K562 (cell line): Measurements from ENCODE around the gene PLA2G2C. TPM values are rescaled to one million over a fixed set of nuclear protein-coding genes. Genes with fewer than 3 reads are reported as not detected.

Experiments used
- ATAC-seq: fragments of 200-7000 bp; cut with Tn5 transposase; 3 replicates; pipeline ENCODE4 v1.9.1; 2020; ENCODE audit warnings: moderate library complexity
- BruUV-seq: library from RNA; stranded (reverse); fragments of 400-500 nt; replicated peaks from 2 replicates; lab custom pipeline; 2021; lab: Mats Ljungman, UMichigan
- CTCF ChIA-PET: fragments of 300-600 bp; formaldehyde crosslinking; extraction: SDS; loops from one replicate; lab custom pipeline; 2021; ENCODE audit warnings: low intra/inter-chr PET ratio; lab: Yijun Ruan, JAX
- POLR2A ChIA-PET: fragments of 300-600, 350-650 bp; sonication (Branson Sonifier 250); formaldehyde crosslinking; extraction: SDS; loops from one replicate; lab custom pipeline; 2021; ENCODE audit warnings: antibody characterized with exemption, inconsistent platforms; lab: Yijun Ruan, JAX
- DNase-seq, 4 experiments: peaks; one replicate each; pipeline versions ENCODE4 v3.0.0 to v3.0.0-alpha.2; 2011 to 2018; ENCODE audit warnings: low spot score in 3 of 4, mixed read lengths in 3 of 4; ENCODE audit errors: extremely low read depth in 1 of 4
- FAIRE-seq: peaks from 2 replicates; lab custom pipeline; 2011; peaks lifted over from hg19 to GRCh38; lab: Jason Lieb, UNC
- H2AFZ ChIP-seq: 2 replicates; pipeline ENCODE4 v1.6.0; 2011; ENCODE audit warnings: low read depth, low read length, control low read depth, inconsistent platforms
- H3K27ac ChIP-seq: fragments of 200-600 bp; 3 replicates; pipeline ENCODE4 v1.8.0; 2011; ENCODE audit warnings: low read depth, mild to moderate bottlenecking, control low read depth, inconsistent platforms, low read length, moderate library complexity, mixed read lengths; ENCODE audit errors: extremely low read depth
- H3K27me3 ChIP-seq, 2 experiments: fragments of 300-600 bp in 1 of 2; 2 replicates in 1 of 2; 3 replicates in 1 of 2; pipeline versions ENCODE4 v1.6.0 to v1.8.0; 2011; ENCODE audit warnings: inconsistent platforms in 2 of 2, low read length in 2 of 2, mild to moderate bottlenecking in 1 of 2, mixed read lengths in 1 of 2, moderate library complexity in 1 of 2; ENCODE audit not compliant: control insufficient read depth in 2 of 2, insufficient read depth in 2 of 2
- H3K36me3 ChIP-seq: fragments of 300-600 bp; 3 replicates; pipeline ENCODE4 v1.8.0; 2011; ENCODE audit warnings: mild to moderate bottlenecking, low read length, inconsistent platforms; ENCODE audit not compliant: control insufficient read depth, insufficient read depth
- H3K4me1 ChIP-seq, 2 experiments: fragments of 200-600 bp in 1 of 2; replicated peaks in 1 of 2; 2 replicates in 1 of 2; 3 replicates in 1 of 2; pipeline versions ENCODE4 v1.5.1 to v1.8.0; 2011; ENCODE audit warnings: inconsistent platforms in 2 of 2, low read length in 2 of 2, mild to moderate bottlenecking in 1 of 2, mixed read lengths in 1 of 2, moderate library complexity in 1 of 2; ENCODE audit not compliant: control insufficient read depth in 2 of 2, insufficient read depth in 2 of 2
- H3K4me2 ChIP-seq: 2 replicates; pipeline ENCODE4 v1.6.1; 2011; ENCODE audit warnings: low read length, control low read depth, inconsistent platforms, mixed read lengths; ENCODE audit not compliant: insufficient read depth
- H3K4me3 ChIP-seq: fragments of 200-600 bp; sonication (generic), shearing (Covaris generic); 2 replicates; pipeline ENCODE4 v1.5.1; 2016; ENCODE audit warnings: control low read depth, inconsistent platforms
- H3K79me2 ChIP-seq: fragments of 200-600 bp; 3 replicates; pipeline ENCODE4 v1.8.0; 2011; ENCODE audit warnings: low read length, inconsistent platforms; ENCODE audit not compliant: control insufficient read depth, insufficient read depth
- H3K9ac ChIP-seq, 2 experiments: 2 replicates each; pipeline versions ENCODE4 v1.6.0 to v1.6.1; 2011; ENCODE audit warnings: low read depth in 2 of 2, low read length in 2 of 2, control low read depth in 1 of 2, inconsistent platforms in 1 of 2, mild to moderate bottlenecking in 1 of 2, mixed read lengths in 1 of 2; ENCODE audit not compliant: insufficient read depth in 1 of 2
- H3K9me1 ChIP-seq: one replicate; pipeline ENCODE4 v1.6.0; 2011; ENCODE audit warnings: inconsistent platforms, mild to moderate bottlenecking, low read length, moderate library complexity; ENCODE audit not compliant: control insufficient read depth, insufficient read depth
- H3K9me3 ChIP-seq: replicated peaks from 2 replicates; pipeline ENCODE4 v1.5.1; 2011; ENCODE audit warnings: low read depth, low read length, inconsistent platforms; ENCODE audit not compliant: control insufficient read depth, insufficient read depth
- H4K20me1 ChIP-seq: replicated peaks from 2 replicates; pipeline ENCODE4 v1.6.1; 2011; ENCODE audit warnings: low read length, inconsistent platforms, mixed read lengths; ENCODE audit not compliant: control insufficient read depth, insufficient read depth
- CAMTA2 ChIP-seq: fragments of 250-450 bp; sonication (Bioruptor Pico); conservative IDR thresholded peaks from 2 replicates; pipeline ENCODE4 v1.5.1; 2022
- GATA2 ChIP-seq: sonication (generic); formaldehyde crosslinking; IDR thresholded peaks from 2 replicates; pipeline ENCODE4 v1.4.0; 2020; ENCODE audit warnings: mild to moderate bottlenecking, missing genetic modification reagents
- L3MBTL2 ChIP-seq: fragments of 450-650 bp; IDR thresholded peaks from 2 replicates; pipeline ENCODE4 v1.6.1; 2016; ENCODE audit warnings: mild to moderate bottlenecking, moderate library complexity
- ZC3H8 ChIP-seq: fragments of 450-650 bp; IDR thresholded peaks from 2 replicates; pipeline ENCODE4 v1.6.1; 2017
- ZNF384 ChIP-seq: IDR thresholded peaks from 2 replicates; pipeline ENCODE4 v1.6.1; 2012; ENCODE audit warnings: low read depth, low read length, improper control_type of control experiment
- WGBS: fragments of 100-300 bp; shearing (Covaris generic); methylation state at CpG from one replicate; pipeline ENCODE4 v1.1.6; 2016; ENCODE audit warnings: low coverage, mixed read lengths; ENCODE audit not compliant: insufficient coverage; ENCODE audit errors: missing lambda C conversion rate; 5-methylcytosine and 5-hydroxymethylcytosine counted together
- in situ Hi-C: fragments of 300-500 bp; cut with MboI; formaldehyde crosslinking; loops from 4 replicates; pipeline ENCODE4 v1.15.0; 2018; ENCODE audit warnings: inconsistent platforms, mixed read lengths
- intact Hi-C: fragments of 100-400 bp; cut with micrococcal nuclease; formaldehyde crosslinking; loops from 2 replicates; pipeline ENCODE4 v1.14.2; 2022
- polyA plus RNA-seq, 8 experiments: library from polyadenylated mRNA; depleted of rRNA in 4 of 8; stranded (reverse) in 5 of 8; unstranded in 3 of 8; fragments of >200 nt; fragmentation: Nextera tagmentation in 2 of 8; fragmentation: Illumina TruSeq in 1 of 8; extraction: Ambion mirVana in 2 of 8; extraction: Trizol in 1 of 8; gene quantifications; 2 replicates each; pipeline versions ENCODE4 v1.2.1 to v1.2.3, GENCODE V29; 2011 to 2014; ENCODE audit warnings: inconsistent platforms in 1 of 8, missing spikeins in 1 of 8
- total RNA-seq, 7 experiments: library from RNA; depleted of rRNA in 6 of 7; stranded (reverse); fragments of >200 nt in 6 of 7; fragmentation: Illumina TruSeq in 2 of 7; extraction: Trizol in 2 of 7; gene quantifications; 2 replicates each; pipeline versions ENCODE4 v1.2.1 to v1.2.3, GENCODE V29; 2011 to 2021; ENCODE audit warnings: low replicate concordance in 1 of 7
- TF ChIP-seq, protein P1 (sequence below): fragments of 250-450 bp; sonication (Bioruptor Pico); IDR thresholded peaks from 2 replicates; pipeline ENCODE4 v1.4.0; 2020

The PLA2G2C gene
- total and polyA plus RNA-seq, 9 of the 15 experiments (the other 6 are each of a cell fraction or from before 2014, with no cell fraction given): 0.14 to 0.49 (median 0.21) TPM

DNA sequence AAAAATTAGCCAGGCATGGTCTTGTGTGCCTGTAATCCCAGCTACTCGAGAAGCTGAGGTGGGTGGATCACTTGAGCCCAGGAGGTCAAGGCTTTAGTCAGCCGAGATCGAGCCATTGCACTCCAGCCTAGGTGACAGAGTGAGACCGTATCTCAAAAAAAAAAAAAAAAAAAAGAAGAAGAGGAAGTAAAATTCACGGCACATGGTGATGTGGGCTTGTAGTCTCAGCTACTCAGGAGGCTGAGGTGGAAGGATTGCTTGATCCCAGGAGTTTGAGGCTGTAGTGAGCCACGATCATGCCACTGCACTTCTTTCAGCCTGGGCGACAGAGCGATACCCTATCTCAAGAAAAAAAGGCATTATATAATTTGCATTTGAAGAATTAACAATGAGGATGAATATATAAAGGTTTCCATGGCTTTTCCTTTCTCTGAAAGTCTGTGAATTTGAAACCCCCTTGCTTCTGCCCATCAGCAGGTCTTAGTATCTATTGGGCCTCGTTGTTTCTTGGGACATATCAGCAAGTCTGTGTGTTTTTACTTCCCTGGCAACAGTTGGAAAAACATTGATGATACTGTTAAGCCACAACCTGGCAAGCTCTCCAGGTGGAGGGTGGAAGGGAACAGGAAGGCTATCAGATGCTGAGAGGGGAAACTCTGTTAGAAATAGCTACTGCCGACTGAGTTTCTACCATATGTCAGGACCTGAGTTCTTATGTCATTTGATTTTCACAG, 62.4 kb downstream of the PLA2G2C start:
- DNase-seq (peak in 1 of 4 experiments; percentile 7), ATAC-seq (no peak; the same call in 2 of the 3 replicates), FAIRE-seq (peak; percentile 11)
- 15% methylated on average over 8 of the region's 10 CpGs for WGBS
- H3K27me3 ChIP-seq: peaks cover 25 to 42% of the 10 kb centered on the region in 2 experiments; a peak in 4 of 5 replicates
- intact Hi-C loops: no loop called here
- no peaks in the 10 kb centered on the region for H3K9me1 ChIP-seq
- no peak overlapping the region for H3K4me2 ChIP-seq
- peaks cover 10 to 12% of the 10 kb centered on the region in 2 experiments; a peak in 4 of 5 replicates for H3K4me1 ChIP-seq
- in situ Hi-C loops: no loop called here
- no peak overlapping the region for H2AFZ ChIP-seq
- H3K4me3 ChIP-seq: no peak overlapping the region
- H3K36me3 ChIP-seq: no peaks in the 10 kb centered on the region
- BruUV-seq: no TSS peak
- no peaks in the 10 kb centered on the region for H3K9me3 ChIP-seq
- H3K79me2 ChIP-seq: no peaks in the 10 kb centered on the region
- POLR2A ChIA-PET: interaction anchor here (0.5 to 0.9 kb wide), 4 partner anchors 8 to 272 kb away, joined by 3 to 7 read pairs (median 4); no protein-coding TSS in a partner anchor
- no peak overlapping the region for H3K9ac ChIP-seq
- no peaks in the 10 kb centered on the region for H4K20me1 ChIP-seq
- CTCF ChIA-PET: no interaction called here
- peak; percentile 38 for TF ChIP-seq L3MBTL2
- TF ChIP-seq, protein P1, sequence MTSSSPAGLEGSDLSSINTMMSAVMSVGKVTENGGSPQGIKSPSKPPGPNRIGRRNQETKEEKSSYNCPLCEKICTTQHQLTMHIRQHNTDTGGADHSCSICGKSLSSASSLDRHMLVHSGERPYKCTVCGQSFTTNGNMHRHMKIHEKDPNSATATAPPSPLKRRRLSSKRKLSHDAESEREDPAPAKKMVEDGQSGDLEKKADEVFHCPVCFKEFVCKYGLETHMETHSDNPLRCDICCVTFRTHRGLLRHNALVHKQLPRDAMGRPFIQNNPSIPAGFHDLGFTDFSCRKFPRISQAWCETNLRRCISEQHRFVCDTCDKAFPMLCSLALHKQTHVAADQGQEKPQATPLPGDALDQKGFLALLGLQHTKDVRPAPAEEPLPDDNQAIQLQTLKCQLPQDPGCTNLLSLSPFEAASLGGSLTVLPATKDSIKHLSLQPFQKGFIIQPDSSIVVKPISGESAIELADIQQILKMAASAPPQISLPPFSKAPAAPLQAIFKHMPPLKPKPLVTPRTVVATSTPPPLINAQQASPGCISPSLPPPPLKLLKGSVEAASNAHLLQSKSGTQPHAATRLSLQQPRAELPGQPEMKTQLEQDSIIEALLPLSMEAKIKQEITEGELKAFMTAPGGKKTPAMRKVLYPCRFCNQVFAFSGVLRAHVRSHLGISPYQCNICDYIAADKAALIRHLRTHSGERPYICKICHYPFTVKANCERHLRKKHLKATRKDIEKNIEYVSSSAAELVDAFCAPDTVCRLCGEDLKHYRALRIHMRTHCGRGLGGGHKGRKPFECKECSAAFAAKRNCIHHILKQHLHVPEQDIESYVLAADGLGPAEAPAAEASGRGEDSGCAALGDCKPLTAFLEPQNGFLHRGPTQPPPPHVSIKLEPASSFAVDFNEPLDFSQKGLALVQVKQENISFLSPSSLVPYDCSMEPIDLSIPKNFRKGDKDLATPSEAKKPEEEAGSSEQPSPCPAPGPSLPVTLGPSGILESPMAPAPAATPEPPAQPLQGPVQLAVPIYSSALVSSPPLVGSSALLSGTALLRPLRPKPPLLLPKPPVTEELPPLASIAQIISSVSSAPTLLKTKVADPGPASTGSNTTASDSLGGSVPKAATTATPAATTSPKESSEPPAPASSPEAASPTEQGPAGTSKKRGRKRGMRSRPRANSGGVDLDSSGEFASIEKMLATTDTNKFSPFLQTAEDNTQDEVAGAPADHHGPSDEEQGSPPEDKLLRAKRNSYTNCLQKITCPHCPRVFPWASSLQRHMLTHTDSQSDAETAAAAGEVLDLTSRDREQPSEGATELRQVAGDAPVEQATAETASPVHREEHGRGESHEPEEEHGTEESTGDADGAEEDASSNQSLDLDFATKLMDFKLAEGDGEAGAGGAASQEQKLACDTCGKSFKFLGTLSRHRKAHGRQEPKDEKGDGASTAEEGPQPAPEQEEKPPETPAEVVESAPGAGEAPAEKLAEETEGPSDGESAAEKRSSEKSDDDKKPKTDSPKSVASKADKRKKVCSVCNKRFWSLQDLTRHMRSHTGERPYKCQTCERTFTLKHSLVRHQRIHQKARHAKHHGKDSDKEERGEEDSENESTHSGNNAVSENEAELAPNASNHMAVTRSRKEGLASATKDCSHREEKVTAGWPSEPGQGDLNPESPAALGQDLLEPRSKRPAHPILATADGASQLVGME (CRISPR knock-in tag): 0 out of 2 replicates have a peak, but pooled peaks have one; percentile 10
- peak; percentile 83 for TF ChIP-seq ZNF384
- no peak for TF ChIP-seq ZC3H8
- TF ChIP-seq CAMTA2 (CRISPR knock-in tag): no peak
- TF ChIP-seq GATA2 (CRISPR knock-in tag): 0 out of 2 replicates have a peak, but pooled peaks have one; percentile 31
- H3K27ac ChIP-seq: no peak overlapping the region
